K562 (cell line): ENCODE measurements around the gene EIF2S3. TPM values are rescaled to one million over a fixed set of nuclear protein-coding genes. Genes with fewer than 3 reads are reported as not detected.

Source experiments
- ATAC-seq: fragments of 200-7000 bp; cut with Tn5 transposase; 3 replicates; pipeline ENCODE4 v1.9.1; 2020; ENCODE audit warnings: moderate library complexity
- BruUV-seq: library from RNA; stranded (reverse); fragments of 400-500 nt; replicated peaks from 2 replicates; lab custom pipeline; 2021; lab: Mats Ljungman, UMichigan
- CTCF ChIA-PET: fragments of 300-600 bp; formaldehyde crosslinking; extraction: SDS; loops from one replicate; lab custom pipeline; 2021; ENCODE audit warnings: low intra/inter-chr PET ratio; lab: Yijun Ruan, JAX
- POLR2A ChIA-PET: fragments of 300-600, 350-650 bp; sonication (Branson Sonifier 250); formaldehyde crosslinking; extraction: SDS; loops from one replicate; lab custom pipeline; 2021; ENCODE audit warnings: antibody characterized with exemption, inconsistent platforms; lab: Yijun Ruan, JAX
- DNase-seq, 4 experiments: peaks; one replicate each; pipeline versions ENCODE4 v3.0.0 to v3.0.0-alpha.2; 2011 to 2018; ENCODE audit warnings: low spot score in 3 of 4, mixed read lengths in 3 of 4; ENCODE audit errors: extremely low read depth in 1 of 4
- FAIRE-seq: peaks from 2 replicates; lab custom pipeline; 2011; peaks lifted over from hg19 to GRCh38; lab: Jason Lieb, UNC
- H2AFZ ChIP-seq: 2 replicates; pipeline ENCODE4 v1.6.0; 2011; ENCODE audit warnings: low read depth, low read length, control low read depth, inconsistent platforms
- H3K27ac ChIP-seq: fragments of 200-600 bp; 3 replicates; pipeline ENCODE4 v1.8.0; 2011; ENCODE audit warnings: low read depth, mild to moderate bottlenecking, control low read depth, inconsistent platforms, low read length, moderate library complexity, mixed read lengths; ENCODE audit errors: extremely low read depth
- H3K27me3 ChIP-seq, 2 experiments: fragments of 300-600 bp in 1 of 2; 2 replicates in 1 of 2; 3 replicates in 1 of 2; pipeline versions ENCODE4 v1.6.0 to v1.8.0; 2011; ENCODE audit warnings: inconsistent platforms in 2 of 2, low read length in 2 of 2, mild to moderate bottlenecking in 1 of 2, mixed read lengths in 1 of 2, moderate library complexity in 1 of 2; ENCODE audit not compliant: control insufficient read depth in 2 of 2, insufficient read depth in 2 of 2
- H3K36me3 ChIP-seq: fragments of 300-600 bp; 3 replicates; pipeline ENCODE4 v1.8.0; 2011; ENCODE audit warnings: mild to moderate bottlenecking, low read length, inconsistent platforms; ENCODE audit not compliant: control insufficient read depth, insufficient read depth
- H3K4me1 ChIP-seq, 2 experiments: fragments of 200-600 bp in 1 of 2; replicated peaks in 1 of 2; 2 replicates in 1 of 2; 3 replicates in 1 of 2; pipeline versions ENCODE4 v1.5.1 to v1.8.0; 2011; ENCODE audit warnings: inconsistent platforms in 2 of 2, low read length in 2 of 2, mild to moderate bottlenecking in 1 of 2, mixed read lengths in 1 of 2, moderate library complexity in 1 of 2; ENCODE audit not compliant: control insufficient read depth in 2 of 2, insufficient read depth in 2 of 2
- H3K4me2 ChIP-seq: 2 replicates; pipeline ENCODE4 v1.6.1; 2011; ENCODE audit warnings: low read length, control low read depth, inconsistent platforms, mixed read lengths; ENCODE audit not compliant: insufficient read depth
- H3K4me3 ChIP-seq: fragments of 200-600 bp; sonication (generic), shearing (Covaris generic); 2 replicates; pipeline ENCODE4 v1.5.1; 2016; ENCODE audit warnings: control low read depth, inconsistent platforms
- H3K79me2 ChIP-seq: fragments of 200-600 bp; 3 replicates; pipeline ENCODE4 v1.8.0; 2011; ENCODE audit warnings: low read length, inconsistent platforms; ENCODE audit not compliant: control insufficient read depth, insufficient read depth
- H3K9ac ChIP-seq, 2 experiments: 2 replicates each; pipeline versions ENCODE4 v1.6.0 to v1.6.1; 2011; ENCODE audit warnings: low read depth in 2 of 2, low read length in 2 of 2, control low read depth in 1 of 2, inconsistent platforms in 1 of 2, mild to moderate bottlenecking in 1 of 2, mixed read lengths in 1 of 2; ENCODE audit not compliant: insufficient read depth in 1 of 2
- H3K9me1 ChIP-seq: one replicate; pipeline ENCODE4 v1.6.0; 2011; ENCODE audit warnings: inconsistent platforms, mild to moderate bottlenecking, low read length, moderate library complexity; ENCODE audit not compliant: control insufficient read depth, insufficient read depth
- H3K9me3 ChIP-seq: replicated peaks from 2 replicates; pipeline ENCODE4 v1.5.1; 2011; ENCODE audit warnings: low read depth, low read length, inconsistent platforms; ENCODE audit not compliant: control insufficient read depth, insufficient read depth
- H4K20me1 ChIP-seq: replicated peaks from 2 replicates; pipeline ENCODE4 v1.6.1; 2011; ENCODE audit warnings: low read length, inconsistent platforms, mixed read lengths; ENCODE audit not compliant: control insufficient read depth, insufficient read depth
- ARID1B ChIP-seq: fragments of 450-650 bp; IDR thresholded peaks from 2 replicates; pipeline ENCODE4 v1.6.1; 2016; ENCODE audit warnings: antibody characterized with exemption, mild to moderate bottlenecking, inconsistent platforms
- ATF7 ChIP-seq: fragments of 450-650 bp; IDR thresholded peaks from 2 replicates; pipeline ENCODE4 v1.7.1; 2014; ENCODE audit warnings: mild to moderate bottlenecking, moderate library complexity
- CHCHD3 ChIP-seq: fragments of 250-450 bp; sonication (Bioruptor Pico); IDR thresholded peaks from 2 replicates; pipeline ENCODE4 v2.1.2; 2022; ENCODE audit warnings: mild to moderate bottlenecking
- HNRNPLL ChIP-seq: fragments of 200-400 bp; formaldehyde crosslinking; IDR thresholded peaks from 2 replicates; pipeline ENCODE4 v1.6.1; 2017; ENCODE audit warnings: low read length, low read depth, mild to moderate bottlenecking; ENCODE audit not compliant: poor library complexity, severe bottlenecking
- KDM5B ChIP-seq: fragments of 200-600 bp; sonication (generic); IDR thresholded peaks from 2 replicates; pipeline ENCODE4 v1.6.1; 2012; ENCODE audit warnings: low read depth, mild to moderate bottlenecking, moderate library complexity, low read length, control low read depth, inconsistent platforms; ENCODE audit not compliant: insufficient replicate concordance
- NFIC ChIP-seq: fragments of 450-650 bp; IDR thresholded peaks from 2 replicates; pipeline ENCODE4 v1.6.1; 2017; ENCODE audit warnings: mild to moderate bottlenecking, inconsistent platforms
- RBM25 ChIP-seq: fragments of 200-400 bp; formaldehyde crosslinking; IDR thresholded peaks from 2 replicates; pipeline ENCODE4 v1.6.1; 2018; ENCODE audit warnings: low read length, low read depth, moderate library complexity; ENCODE audit not compliant: severe bottlenecking
- RCOR1 ChIP-seq, 2 experiments: IDR thresholded peaks; 2 replicates each; pipeline ENCODE4 v1.6.1; 2012; ENCODE audit warnings: low read depth in 2 of 2, low read length in 2 of 2, borderline replicate concordance in 1 of 2, improper control_type of control experiment in 1 of 2
- SNRNP70 ChIP-seq: fragments of 200-400 bp; formaldehyde crosslinking; optimal IDR thresholded peaks from 2 replicates; pipeline ENCODE3; 2017; ENCODE audit warnings: low read depth, low read length
- SP2 ChIP-seq: IDR thresholded peaks from 2 replicates; pipeline ENCODE4 v1.6.1; 2011; ENCODE audit warnings: mild to moderate bottlenecking, low read depth, low read length, moderate library complexity; ENCODE audit not compliant: poor library complexity, severe bottlenecking; ENCODE audit errors: extremely low read depth
- TAF7 ChIP-seq: fragments of 450-650 bp; IDR thresholded peaks from 2 replicates; pipeline ENCODE4 v1.6.1; 2016; ENCODE audit warnings: missing genetic modification characterization, missing compliant biosample characterization
- ZKSCAN1 ChIP-seq: fragments of 150-350 bp; IDR thresholded peaks from 2 replicates; pipeline ENCODE4 v1.6.1; 2016; ENCODE audit warnings: low read depth, low read length
- WGBS: fragments of 100-300 bp; shearing (Covaris generic); methylation state at CpG from one replicate; pipeline ENCODE4 v1.1.6; 2016; ENCODE audit warnings: low coverage, mixed read lengths; ENCODE audit not compliant: insufficient coverage; ENCODE audit errors: missing lambda C conversion rate; 5-methylcytosine and 5-hydroxymethylcytosine counted together
- in situ Hi-C: fragments of 300-500 bp; cut with MboI; formaldehyde crosslinking; loops from 4 replicates; pipeline ENCODE4 v1.15.0; 2018; ENCODE audit warnings: inconsistent platforms, mixed read lengths
- intact Hi-C: fragments of 100-400 bp; cut with micrococcal nuclease; formaldehyde crosslinking; loops from 2 replicates; pipeline ENCODE4 v1.14.2; 2022
- polyA plus RNA-seq, 8 experiments: library from polyadenylated mRNA; depleted of rRNA in 4 of 8; stranded (reverse) in 5 of 8; unstranded in 3 of 8; fragments of >200 nt; fragmentation: Nextera tagmentation in 2 of 8; fragmentation: Illumina TruSeq in 1 of 8; extraction: Ambion mirVana in 2 of 8; extraction: Trizol in 1 of 8; gene quantifications; 2 replicates each; pipeline versions ENCODE4 v1.2.1 to v1.2.3, GENCODE V29; 2011 to 2014; ENCODE audit warnings: inconsistent platforms in 1 of 8, missing spikeins in 1 of 8
- total RNA-seq, 7 experiments: library from RNA; depleted of rRNA in 6 of 7; stranded (reverse); fragments of >200 nt in 6 of 7; fragmentation: Illumina TruSeq in 2 of 7; extraction: Trizol in 2 of 7; gene quantifications; 2 replicates each; pipeline versions ENCODE4 v1.2.1 to v1.2.3, GENCODE V29; 2011 to 2021; ENCODE audit warnings: low replicate concordance in 1 of 7
- TF ChIP-seq, protein P1 (sequence below): fragments of 450-650 bp; IDR thresholded peaks from 2 replicates; pipeline ENCODE4 v1.6.1; 2014; ENCODE audit warnings: low read depth, mild to moderate bottlenecking, moderate library complexity, borderline replicate concordance
- TF ChIP-seq, protein P2 (sequence below): sonication (generic); formaldehyde crosslinking; IDR thresholded peaks from 2 replicates; pipeline ENCODE4 v1.8.0; 2022; ENCODE audit warnings: mild to moderate bottlenecking, missing genetic modification reagents
- TF ChIP-seq, protein P3 (sequence below): fragments of 250-450 bp; sonication (Bioruptor Pico); IDR thresholded peaks from 2 replicates; pipeline ENCODE4 v1.8.0; 2022; ENCODE audit warnings: inconsistent platforms

Gene EIF2S3
- total and polyA plus RNA-seq, 9 of the 15 experiments (the other 6 are each of a cell fraction or from before 2014, with no cell fraction given): 148 to 439 (median 275) TPM

DNA sequence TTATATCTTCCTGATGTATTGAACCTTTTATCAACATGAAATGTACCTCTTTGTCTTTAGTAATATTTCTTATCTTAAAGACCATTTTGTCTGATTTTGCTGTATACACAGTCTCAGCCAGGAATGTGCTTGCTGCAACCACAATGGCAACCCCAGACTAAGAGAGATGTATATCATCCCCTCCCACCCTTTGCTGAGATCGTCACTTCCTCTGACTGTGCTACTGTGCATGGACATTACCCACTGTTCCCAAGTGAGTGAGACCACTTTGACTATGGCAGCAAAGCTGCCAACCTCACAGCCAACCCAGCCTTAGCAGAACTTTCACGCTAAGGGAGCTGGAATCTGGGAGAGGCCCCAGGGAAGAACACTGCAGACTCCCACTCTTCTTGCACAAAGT, 46.0 kb downstream of the EIF2S3 start:
- ATAC-seq (peak; percentile 87), FAIRE-seq (no peak), DNase-seq (peak in 2 of 4 experiments; percentile 11 to 30)
- Histone ChIP-seq H3K27me3 (no peaks in the 10 kb centered on the region), H4K20me1 (no peaks in the 10 kb centered on the region), H2AFZ (peak overlapping the region; percentile 70), H3K4me2 (no peak overlapping the region), H3K27ac (no peak overlapping the region), H3K9me3 (no peaks in the 10 kb centered on the region), H3K9ac (no peak overlapping the region), H3K4me3 (no peak overlapping the region), H3K9me1 (no peaks in the 10 kb centered on the region), H3K36me3 (no peaks in the 10 kb centered on the region), H3K4me1 (peaks cover 0 to 7% of the 10 kb centered on the region in 2 experiments; a peak in 3 of 5 replicates), H3K79me2 (no peaks in the 10 kb centered on the region)
- in situ Hi-C loops (no loop called here), intact Hi-C loops (no loop called here)
- BruUV-seq: no TSS peak
- ChIA-PET POLR2A (no interaction called here), CTCF (no interaction called here)
- 10% methylated on average over 1 of the region's 2 CpGs for WGBS
- TF ChIP-seq ZKSCAN1 (no peak), ARID1B (peak; percentile 41), RBM25 (no peak), SNRNP70 (no peak), TAF7 (tag) (no peak), RCOR1 (IDR thresholded peaks at IDR 0.05; ENCODE audit: borderline replicate concordance in 1 of 2, low read depth in 2 of 2, low read length in 2 of 2) (peak in 1 of 2 experiments; percentile 78; a peak in 2 of 4 replicates), SP2 (no peak), NFIC (no peak), HNRNPLL (no peak), KDM5B (no peak), CHCHD3 (no peak), ATF7 (no peak)
- TF ChIP-seq, protein P1, sequence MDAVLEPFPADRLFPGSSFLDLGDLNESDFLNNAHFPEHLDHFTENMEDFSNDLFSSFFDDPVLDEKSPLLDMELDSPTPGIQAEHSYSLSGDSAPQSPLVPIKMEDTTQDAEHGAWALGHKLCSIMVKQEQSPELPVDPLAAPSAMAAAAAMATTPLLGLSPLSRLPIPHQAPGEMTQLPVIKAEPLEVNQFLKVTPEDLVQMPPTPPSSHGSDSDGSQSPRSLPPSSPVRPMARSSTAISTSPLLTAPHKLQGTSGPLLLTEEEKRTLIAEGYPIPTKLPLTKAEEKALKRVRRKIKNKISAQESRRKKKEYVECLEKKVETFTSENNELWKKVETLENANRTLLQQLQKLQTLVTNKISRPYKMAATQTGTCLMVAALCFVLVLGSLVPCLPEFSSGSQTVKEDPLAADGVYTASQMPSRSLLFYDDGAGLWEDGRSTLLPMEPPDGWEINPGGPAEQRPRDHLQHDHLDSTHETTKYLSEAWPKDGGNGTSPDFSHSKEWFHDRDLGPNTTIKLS: no peak
- TF ChIP-seq, protein P2, sequence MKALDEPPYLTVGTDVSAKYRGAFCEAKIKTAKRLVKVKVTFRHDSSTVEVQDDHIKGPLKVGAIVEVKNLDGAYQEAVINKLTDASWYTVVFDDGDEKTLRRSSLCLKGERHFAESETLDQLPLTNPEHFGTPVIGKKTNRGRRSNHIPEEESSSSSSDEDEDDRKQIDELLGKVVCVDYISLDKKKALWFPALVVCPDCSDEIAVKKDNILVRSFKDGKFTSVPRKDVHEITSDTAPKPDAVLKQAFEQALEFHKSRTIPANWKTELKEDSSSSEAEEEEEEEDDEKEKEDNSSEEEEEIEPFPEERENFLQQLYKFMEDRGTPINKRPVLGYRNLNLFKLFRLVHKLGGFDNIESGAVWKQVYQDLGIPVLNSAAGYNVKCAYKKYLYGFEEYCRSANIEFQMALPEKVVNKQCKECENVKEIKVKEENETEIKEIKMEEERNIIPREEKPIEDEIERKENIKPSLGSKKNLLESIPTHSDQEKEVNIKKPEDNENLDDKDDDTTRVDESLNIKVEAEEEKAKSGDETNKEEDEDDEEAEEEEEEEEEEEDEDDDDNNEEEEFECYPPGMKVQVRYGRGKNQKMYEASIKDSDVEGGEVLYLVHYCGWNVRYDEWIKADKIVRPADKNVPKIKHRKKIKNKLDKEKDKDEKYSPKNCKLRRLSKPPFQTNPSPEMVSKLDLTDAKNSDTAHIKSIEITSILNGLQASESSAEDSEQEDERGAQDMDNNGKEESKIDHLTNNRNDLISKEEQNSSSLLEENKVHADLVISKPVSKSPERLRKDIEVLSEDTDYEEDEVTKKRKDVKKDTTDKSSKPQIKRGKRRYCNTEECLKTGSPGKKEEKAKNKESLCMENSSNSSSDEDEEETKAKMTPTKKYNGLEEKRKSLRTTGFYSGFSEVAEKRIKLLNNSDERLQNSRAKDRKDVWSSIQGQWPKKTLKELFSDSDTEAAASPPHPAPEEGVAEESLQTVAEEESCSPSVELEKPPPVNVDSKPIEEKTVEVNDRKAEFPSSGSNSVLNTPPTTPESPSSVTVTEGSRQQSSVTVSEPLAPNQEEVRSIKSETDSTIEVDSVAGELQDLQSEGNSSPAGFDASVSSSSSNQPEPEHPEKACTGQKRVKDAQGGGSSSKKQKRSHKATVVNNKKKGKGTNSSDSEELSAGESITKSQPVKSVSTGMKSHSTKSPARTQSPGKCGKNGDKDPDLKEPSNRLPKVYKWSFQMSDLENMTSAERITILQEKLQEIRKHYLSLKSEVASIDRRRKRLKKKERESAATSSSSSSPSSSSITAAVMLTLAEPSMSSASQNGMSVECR (CRISPR knock-in tag): no peak
- TF ChIP-seq, protein P3, sequence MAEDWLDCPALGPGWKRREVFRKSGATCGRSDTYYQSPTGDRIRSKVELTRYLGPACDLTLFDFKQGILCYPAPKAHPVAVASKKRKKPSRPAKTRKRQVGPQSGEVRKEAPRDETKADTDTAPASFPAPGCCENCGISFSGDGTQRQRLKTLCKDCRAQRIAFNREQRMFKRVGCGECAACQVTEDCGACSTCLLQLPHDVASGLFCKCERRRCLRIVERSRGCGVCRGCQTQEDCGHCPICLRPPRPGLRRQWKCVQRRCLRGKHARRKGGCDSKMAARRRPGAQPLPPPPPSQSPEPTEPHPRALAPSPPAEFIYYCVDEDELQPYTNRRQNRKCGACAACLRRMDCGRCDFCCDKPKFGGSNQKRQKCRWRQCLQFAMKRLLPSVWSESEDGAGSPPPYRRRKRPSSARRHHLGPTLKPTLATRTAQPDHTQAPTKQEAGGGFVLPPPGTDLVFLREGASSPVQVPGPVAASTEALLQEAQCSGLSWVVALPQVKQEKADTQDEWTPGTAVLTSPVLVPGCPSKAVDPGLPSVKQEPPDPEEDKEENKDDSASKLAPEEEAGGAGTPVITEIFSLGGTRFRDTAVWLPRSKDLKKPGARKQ: no peak
